GM18870 (cell line): Measurements from ENCODE around the gene GSTP1.
A peak's percentile ranks its signal among the peaks of the same experiment; 100 is the strongest.
"Not testable (repeated sequence)": the region's sequence is repeated elsewhere in the genome, so short reads cannot be mapped to it uniquely, and the experiment has no call there.

Experiments used
- ATAC-seq: cut with Tn5 transposase; IDR thresholded peaks from one replicate; pipeline ENCODE4 v1.9.1; 2021; ENCODE audit warnings: moderate library complexity; ENCODE audit not compliant: unreplicated experiment

The GSTP1 gene

GRCh38 chr11:67613313-67613959, 29.8 kb downstream of the GSTP1 start:
- no peak for ATAC-seq

- peak; percentile 68 for ATAC-seq
Observed at GRCh38 chr11:67613960-67614715, 30.5 kb downstream of the GSTP1 start.

- no peak for ATAC-seq
Observed at GRCh38 chr11:67614730-67615714, 31.4 kb downstream of the GSTP1 start.

- ATAC-seq = no peak
Observed at GRCh38 chr11:67615728-67616430, 32.3 kb downstream of the GSTP1 start.

GRCh38 chr11:67616431-67617242, 33.0 kb downstream of the GSTP1 start:
- no peak for ATAC-seq

- ATAC-seq = no peak
Observed at GRCh38 chr11:67617243-67617953, 33.8 kb downstream of the GSTP1 start.

DNA sequence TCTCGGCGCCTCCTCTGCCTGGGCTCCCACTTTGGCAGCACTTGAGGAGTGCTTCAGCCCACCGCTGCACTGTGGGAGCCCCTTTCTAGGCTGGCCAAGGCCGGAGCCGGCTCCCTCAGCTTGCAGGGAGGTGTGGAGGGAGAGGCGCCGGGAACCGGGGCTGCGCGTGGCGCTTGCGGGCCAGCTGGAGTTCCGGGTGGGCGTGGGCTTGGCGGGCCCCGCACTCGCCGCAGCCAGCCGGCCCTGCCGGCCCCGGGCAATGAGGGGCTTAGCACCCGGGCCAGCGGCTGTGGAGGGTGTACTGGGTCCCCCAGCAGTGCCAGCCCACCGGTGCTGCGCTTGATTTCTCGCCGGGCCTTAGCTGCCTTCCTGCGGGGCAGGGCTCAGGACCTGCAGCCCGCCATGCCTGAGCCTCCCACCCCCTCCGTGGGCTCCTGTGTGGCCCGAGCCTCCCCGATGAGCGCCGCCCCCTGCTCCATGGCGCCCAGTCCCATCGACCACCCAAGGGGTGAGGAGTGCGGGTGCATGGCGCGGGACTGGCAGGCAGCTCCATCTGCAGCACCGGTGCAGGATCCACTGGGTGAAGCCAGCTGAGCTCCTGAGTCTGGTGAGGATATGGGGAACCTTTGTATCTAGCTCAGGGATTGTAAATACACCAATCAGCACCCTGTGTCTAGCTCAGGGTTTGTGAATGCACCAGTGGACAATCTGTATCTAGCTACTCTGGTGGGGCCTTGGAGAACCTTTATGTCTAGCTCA, 35.5 kb downstream of the GSTP1 start:
- ATAC-seq = not testable (repeated sequence)

DNA sequence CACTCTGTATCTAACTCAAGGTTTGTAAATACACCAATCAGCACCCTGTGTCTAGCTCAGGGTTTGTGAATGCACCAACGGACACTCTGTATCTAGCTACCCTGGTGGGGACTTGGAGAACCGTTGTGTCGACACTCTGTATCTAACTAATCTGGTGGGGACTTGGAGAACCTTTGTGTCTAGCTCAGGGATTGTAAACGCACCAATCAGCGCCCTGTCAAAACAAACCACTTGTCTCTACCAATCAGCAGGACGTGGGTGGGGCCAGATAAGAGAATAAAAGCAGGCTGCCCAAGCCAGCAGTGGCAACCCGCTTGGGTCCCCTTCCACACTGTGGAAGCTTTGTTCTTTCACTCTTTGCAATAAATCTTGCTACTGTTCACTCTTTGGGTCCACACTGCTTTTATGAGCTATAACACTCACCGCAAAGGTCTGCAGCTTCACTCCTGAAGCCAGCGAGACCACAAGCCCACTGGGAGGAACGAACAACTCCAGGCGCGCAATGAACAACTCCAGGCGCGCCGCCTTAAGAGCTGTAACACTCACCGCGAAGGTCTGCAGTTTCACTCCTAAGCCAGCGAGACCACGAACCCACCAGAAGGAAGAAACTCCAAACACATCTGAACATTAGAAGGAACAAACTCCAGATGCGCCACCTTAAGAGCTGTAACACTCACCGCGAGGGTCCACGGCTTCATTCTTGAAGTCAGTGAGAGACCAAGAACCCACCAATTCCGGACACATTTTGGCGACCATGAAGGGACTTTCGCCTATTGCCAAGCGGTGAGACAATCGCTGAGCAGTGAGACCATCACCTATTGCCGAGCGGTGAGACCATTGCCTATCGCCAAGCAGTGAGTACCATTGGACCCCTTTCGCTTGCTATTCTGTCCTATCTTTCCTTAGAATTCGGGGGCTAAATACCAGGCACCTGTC, 36.3 kb downstream of the GSTP1 start:
- ATAC-seq = not testable (repeated sequence)

GRCh38 chr11:67620621-67621020, 37.0 kb downstream of the GSTP1 start:
- ATAC-seq = not testable (repeated sequence)

DNA sequence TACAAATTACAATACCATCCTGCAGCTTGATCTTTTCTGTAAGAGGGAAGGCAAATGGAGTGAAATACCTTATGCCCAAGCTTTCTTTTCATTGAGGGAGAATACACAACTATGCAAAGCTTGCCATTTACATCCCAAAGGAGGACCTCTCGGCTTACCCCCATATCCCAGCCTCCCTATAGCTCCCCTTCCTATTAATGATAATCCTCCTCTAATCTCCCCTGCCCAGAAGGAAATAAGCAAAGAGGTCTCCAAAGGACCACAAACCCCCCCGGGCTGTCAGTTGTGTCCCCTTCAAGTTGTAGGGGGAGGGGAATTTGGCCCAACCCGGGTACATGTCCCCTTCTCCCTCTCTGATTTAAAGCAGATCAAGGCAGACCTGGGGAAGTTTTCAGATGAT, 38.3 kb downstream of the GSTP1 start:
- ATAC-seq = not testable (repeated sequence)

GRCh38 chr11:67622905-67623304, 39.3 kb downstream of the GSTP1 start:
- ATAC-seq = not testable (repeated sequence)

DNA sequence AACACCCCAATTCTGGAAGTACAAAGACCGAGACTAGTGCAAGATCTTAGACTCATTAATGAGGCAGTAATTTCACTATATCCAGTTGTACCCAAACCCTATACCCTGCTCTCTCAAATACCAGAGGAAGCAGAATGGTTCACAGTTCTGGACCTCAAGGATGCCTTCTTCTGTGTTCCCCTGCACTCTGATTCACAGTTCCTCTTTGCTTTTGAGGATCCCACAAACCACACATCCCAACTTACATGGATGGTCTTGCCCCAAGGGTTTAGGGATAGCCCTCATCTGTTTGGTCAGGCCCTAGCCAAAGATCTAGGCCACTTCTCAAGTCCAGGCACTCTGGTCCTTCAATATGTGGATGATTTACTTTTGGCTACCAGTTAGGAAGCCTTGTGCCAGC, 40.2 kb downstream of the GSTP1 start:
- ATAC-seq = not testable (repeated sequence)

DNA sequence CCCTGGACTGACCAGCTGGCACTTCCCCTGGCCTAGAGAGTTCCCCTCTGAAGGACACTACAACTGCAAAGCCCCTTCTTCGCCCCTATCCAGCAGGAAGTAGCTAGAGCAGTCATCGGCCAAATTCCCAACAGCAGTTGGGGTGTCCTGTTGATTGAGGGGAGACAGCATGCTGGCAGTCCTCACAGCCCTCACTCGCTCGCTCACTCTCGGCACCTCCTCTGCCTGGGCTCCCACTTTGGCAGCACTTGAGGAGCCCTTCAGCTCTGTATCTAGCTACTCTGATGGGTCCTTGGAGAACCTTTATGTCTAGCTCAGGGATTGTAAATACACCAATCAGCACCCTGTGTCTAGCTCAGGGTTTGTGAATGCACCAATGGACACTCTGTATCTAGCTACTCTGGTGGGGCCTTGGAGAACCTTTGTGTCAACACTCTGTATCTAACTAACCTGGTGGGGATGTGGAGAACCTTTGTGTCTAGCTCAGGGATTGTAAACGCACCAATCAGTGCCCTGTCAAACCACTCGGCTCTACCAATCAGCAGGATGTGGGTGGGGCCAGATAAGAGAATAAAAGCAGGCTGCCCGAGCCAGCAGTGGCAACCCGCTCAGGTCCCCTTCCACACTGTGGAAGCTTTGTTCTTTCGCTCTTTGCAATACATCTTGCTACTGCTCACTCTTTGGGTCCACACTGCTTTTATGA, 42.7 kb downstream of the GSTP1 start:
- not testable (repeated sequence) for ATAC-seq

GRCh38 chr11:67626970-67627369, 43.4 kb downstream of the GSTP1 start:
- no peak for ATAC-seq

DNA sequence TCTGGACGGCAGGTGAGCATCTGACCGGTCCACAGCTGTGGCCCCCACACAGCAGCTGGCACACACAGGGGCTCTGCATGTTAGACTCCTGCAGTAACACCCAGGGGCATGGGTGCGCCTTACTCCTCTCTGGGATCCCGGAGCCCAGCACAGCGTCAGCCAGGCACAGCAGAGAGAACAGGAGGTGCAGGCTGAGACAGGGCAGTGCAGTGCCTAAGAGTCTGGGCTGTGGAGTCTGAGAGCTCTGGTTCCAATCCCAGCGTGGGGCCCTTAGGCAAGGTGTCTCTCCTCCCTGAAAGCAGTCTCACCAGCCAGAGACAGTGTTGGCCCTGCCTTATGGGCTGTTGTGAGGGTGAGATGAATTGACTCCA, 43.8 kb downstream of the GSTP1 start:
- ATAC-seq = no peak

DNA sequence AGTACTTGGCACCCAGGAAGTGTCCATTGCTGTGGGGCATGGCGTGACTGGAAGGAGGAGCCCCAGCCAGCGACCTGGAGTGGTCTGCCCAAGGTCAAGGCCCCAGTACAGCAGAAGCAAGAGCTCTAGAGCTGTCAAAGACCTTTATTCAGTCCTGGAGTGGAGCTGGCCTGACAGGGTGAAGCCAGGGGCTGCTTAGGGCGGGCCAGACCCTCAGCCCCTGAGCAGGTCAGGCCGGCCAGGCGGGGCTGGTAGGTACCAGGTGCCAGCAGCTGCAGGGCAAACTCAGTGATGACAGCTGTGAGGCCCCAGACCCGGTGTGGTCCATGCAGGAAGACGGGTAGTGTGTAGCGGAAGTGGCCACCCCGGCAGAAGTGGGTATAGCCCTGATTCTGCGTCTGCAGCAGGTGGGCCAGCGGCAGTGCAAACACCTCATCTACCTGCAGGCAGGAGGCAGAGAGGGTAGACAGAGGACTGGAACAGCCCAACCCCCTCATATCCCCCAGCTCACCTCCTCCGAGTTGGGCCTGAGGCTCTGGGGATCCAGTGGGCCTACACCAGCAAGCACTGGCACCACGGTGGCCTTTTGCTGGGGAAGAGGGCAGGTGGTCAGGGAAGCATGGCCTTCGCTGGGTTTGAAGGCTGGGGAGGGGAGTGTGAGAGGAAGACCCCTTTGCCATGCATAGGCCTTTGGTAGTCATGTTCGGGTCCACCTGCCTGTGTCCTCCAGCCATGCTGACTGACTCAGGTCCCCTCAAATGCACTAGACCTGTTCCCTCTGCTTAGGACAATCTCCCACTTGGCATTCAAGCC, 44.4 kb downstream of the GSTP1 start:
- ATAC-seq = no peak
